Measurements from ENCODE around the gene DPH6. TPM values are rescaled to one million over a fixed set of nuclear protein-coding genes. Genes with fewer than 3 reads are reported as not detected.

The DPH6 gene
- polyA plus RNA-seq, 1 experiment: 9.9 TPM

GRCh38 chr15:35535365-35535916, 10.5 kb downstream of the DPH6 start:
- CTCF ChIA-PET: no interaction called here
- DNase-seq (ENCODE audit: low read depth): no peak
- TF ChIP-seq, protein P1, sequence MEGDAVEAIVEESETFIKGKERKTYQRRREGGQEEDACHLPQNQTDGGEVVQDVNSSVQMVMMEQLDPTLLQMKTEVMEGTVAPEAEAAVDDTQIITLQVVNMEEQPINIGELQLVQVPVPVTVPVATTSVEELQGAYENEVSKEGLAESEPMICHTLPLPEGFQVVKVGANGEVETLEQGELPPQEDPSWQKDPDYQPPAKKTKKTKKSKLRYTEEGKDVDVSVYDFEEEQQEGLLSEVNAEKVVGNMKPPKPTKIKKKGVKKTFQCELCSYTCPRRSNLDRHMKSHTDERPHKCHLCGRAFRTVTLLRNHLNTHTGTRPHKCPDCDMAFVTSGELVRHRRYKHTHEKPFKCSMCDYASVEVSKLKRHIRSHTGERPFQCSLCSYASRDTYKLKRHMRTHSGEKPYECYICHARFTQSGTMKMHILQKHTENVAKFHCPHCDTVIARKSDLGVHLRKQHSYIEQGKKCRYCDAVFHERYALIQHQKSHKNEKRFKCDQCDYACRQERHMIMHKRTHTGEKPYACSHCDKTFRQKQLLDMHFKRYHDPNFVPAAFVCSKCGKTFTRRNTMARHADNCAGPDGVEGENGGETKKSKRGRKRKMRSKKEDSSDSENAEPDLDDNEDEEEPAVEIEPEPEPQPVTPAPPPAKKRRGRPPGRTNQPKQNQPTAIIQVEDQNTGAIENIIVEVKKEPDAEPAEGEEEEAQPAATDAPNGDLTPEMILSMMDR (IDR thresholded peaks at IDR 0.05; ENCODE audit: insufficient read depth, low read depth, low read length): no peak

DNA sequence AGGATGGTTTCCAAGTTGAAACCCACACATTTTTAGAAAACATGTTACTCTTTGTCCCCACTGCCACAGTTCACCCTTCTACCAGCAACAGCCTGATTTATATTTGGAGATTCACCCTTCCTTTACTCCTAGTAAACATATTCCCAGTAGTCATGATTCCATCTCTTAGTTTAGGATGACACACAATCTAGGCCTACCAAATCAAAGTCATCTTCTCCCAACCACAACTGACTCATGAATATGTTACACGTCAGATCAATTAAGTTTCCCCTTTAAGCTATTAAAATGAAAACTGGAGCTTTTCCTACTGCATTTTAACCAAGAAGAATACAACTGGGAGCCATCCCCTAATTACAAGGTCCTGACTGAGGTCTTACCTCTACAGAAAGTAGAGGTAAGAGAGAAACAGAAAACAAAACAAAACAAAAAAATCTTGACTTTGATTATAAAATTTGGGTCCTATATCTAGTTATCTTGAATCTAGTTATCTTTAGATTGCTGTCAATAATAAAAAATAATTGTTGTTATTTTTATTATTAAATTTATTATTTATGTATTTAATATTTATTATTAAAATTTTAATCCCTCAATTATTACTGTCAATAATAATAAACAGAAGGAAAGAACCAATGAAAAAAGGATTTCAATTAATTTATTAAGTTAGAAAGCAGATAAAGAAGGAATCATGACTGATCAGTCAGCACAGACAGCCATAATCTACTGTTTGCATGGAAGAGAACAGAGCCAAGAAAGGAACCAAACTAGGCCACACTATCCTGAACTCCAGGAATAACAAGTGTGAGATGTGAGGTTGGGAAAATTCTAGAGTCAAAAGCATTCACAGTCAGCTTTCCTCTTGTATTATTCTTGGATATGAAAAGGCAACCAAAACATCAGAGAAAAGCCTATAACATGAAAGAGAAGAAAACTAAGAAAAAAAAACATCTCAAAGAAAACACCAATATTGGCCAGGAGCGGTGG, 12.5 kb downstream of the DPH6 start:
- POLR2A ChIA-PET: no interaction called here

More at GRCh38 chr15:35535365-35535916, 10.5 kb downstream of the DPH6 start:
- no peaks in the 10 kb centered on the region for H3K36me3 ChIP-seq (ENCODE audit: control insufficient read depth, insufficient read depth, low read length)
- POLR2A ChIA-PET: no interaction called here
- no peaks in the 10 kb centered on the region for H3K27me3 ChIP-seq (ENCODE audit: control insufficient read depth, insufficient read depth, low read length)
- no peak overlapping the region for H3K4me3 ChIP-seq (ENCODE audit: low read depth, low read length)

GRCh38 chr15:35530698-35531097, 15.3 kb downstream of the DPH6 start:
- H3K36me3 ChIP-seq (ENCODE audit: control insufficient read depth, insufficient read depth, low read length): no peaks in the 10 kb centered on the region
- no peak overlapping the region for H3K4me3 ChIP-seq (ENCODE audit: low read depth, low read length)
- ChIA-PET CTCF (no interaction called here), POLR2A (no interaction called here)
- no peaks in the 10 kb centered on the region for H3K27me3 ChIP-seq (ENCODE audit: control insufficient read depth, insufficient read depth, low read length)
- DNase-seq (ENCODE audit: low read depth): no peak
- TF ChIP-seq, protein P1 (IDR thresholded peaks at IDR 0.05; ENCODE audit: insufficient read depth, low read depth, low read length): no peak

More for the DNA sequence above, 12.5 kb downstream of the DPH6 start:
- no peaks in the 10 kb centered on the region for H3K27me3 ChIP-seq (ENCODE audit: control insufficient read depth, insufficient read depth, low read length)
- no peaks in the 10 kb centered on the region for H3K36me3 ChIP-seq (ENCODE audit: control insufficient read depth, insufficient read depth, low read length)
- DNase-seq (ENCODE audit: low read depth): peak; percentile 32
- CTCF ChIA-PET: no interaction called here
- H3K4me3 ChIP-seq (ENCODE audit: low read depth, low read length): no peak overlapping the region
- TF ChIP-seq, protein P1 (IDR thresholded peaks at IDR 0.05; ENCODE audit: insufficient read depth, low read depth, low read length): no peak

GRCh38 chr15:35529784-35530183, 16.2 kb downstream of the DPH6 start:
- no peak for DNase-seq (ENCODE audit: low read depth)
- H3K36me3 ChIP-seq (ENCODE audit: control insufficient read depth, insufficient read depth, low read length): no peaks in the 10 kb centered on the region
- ChIA-PET CTCF (no interaction called here), POLR2A (no interaction called here)
- H3K27me3 ChIP-seq (ENCODE audit: control insufficient read depth, insufficient read depth, low read length): no peaks in the 10 kb centered on the region
- H3K4me3 ChIP-seq (ENCODE audit: low read depth, low read length): no peak overlapping the region
- TF ChIP-seq, protein P1 (IDR thresholded peaks at IDR 0.05; ENCODE audit: insufficient read depth, low read depth, low read length): no peak

- no peak for DNase-seq (ENCODE audit: low read depth)
- no peaks in the 10 kb centered on the region for H3K36me3 ChIP-seq (ENCODE audit: control insufficient read depth, insufficient read depth, low read length)
- H3K27me3 ChIP-seq (ENCODE audit: control insufficient read depth, insufficient read depth, low read length): no peaks in the 10 kb centered on the region
- TF ChIP-seq, protein P1 (IDR thresholded peaks at IDR 0.05; ENCODE audit: insufficient read depth, low read depth, low read length): no peak
- no peak overlapping the region for H3K4me3 ChIP-seq (ENCODE audit: low read depth, low read length)
- CTCF ChIA-PET: interaction anchor here (0.6 kb wide), 1 partner anchor 232 kb away, joined by 3 read pairs; no protein-coding TSS in a partner anchor
- POLR2A ChIA-PET: no interaction called here
Observed at GRCh38 chr15:35522061-35522460, 23.9 kb downstream of the DPH6 start.
